Measurements from ENCODE around the gene RANBP3.
"Not testable (repeated sequence)": the region's sequence is repeated elsewhere in the genome, so short reads cannot be mapped to it uniquely, and the experiment has no call there.

The RANBP3 gene

GRCh38 chr19:5977785-5978605 lies at the start of gene RANBP3:
RANBP3 (minus strand) TSS chr19:5978140; CDS start chr19:5978082, 58 bp downstream.
- in situ Hi-C loops (cut with HindIII; ENCODE audit: low pct_ligation_motif_present, low pct_unique_long_range_greater_than_20kb, low sequenced_read_pairs), result no loop called here
- peak; percentile 98 for DNase-seq

GRCh38 chr19:6026390-6027227 lies 48.7 kb upstream of the RANBP3 start:
- in situ Hi-C loops (cut with HindIII; ENCODE audit: low pct_ligation_motif_present, low pct_unique_long_range_greater_than_20kb, low sequenced_read_pairs), result no loop called here
- no peak for DNase-seq

GRCh38 chr19:6024756-6025155 lies 46.8 kb upstream of the RANBP3 start:
- in situ Hi-C loops (cut with HindIII; ENCODE audit: low pct_ligation_motif_present, low pct_unique_long_range_greater_than_20kb, low sequenced_read_pairs); DNase-seq: not testable (repeated sequence)

GRCh38 chr19:6023936-6024335 lies 46.0 kb upstream of the RANBP3 start:
- DNase-seq, result no peak
- in situ Hi-C loops (cut with HindIII; ENCODE audit: low pct_ligation_motif_present, low pct_unique_long_range_greater_than_20kb, low sequenced_read_pairs), result no loop called here

- in situ Hi-C loops (cut with HindIII; ENCODE audit: low pct_ligation_motif_present, low pct_unique_long_range_greater_than_20kb, low sequenced_read_pairs), result no loop called here
- peak; percentile 16 for DNase-seq
Observed at GRCh38 chr19:6023085-6023682, 45.2 kb upstream of the RANBP3 start.

GRCh38 chr19:6022570-6023064 lies 44.7 kb upstream of the RANBP3 start:
- in situ Hi-C loops (cut with HindIII; ENCODE audit: low pct_ligation_motif_present, low pct_unique_long_range_greater_than_20kb, low sequenced_read_pairs), result no loop called here
- DNase-seq, result no peak

GRCh38 chr19:6021878-6022569 lies 44.1 kb upstream of the RANBP3 start:
- DNase-seq, result peak; percentile 56
- in situ Hi-C loops (cut with HindIII; ENCODE audit: low pct_ligation_motif_present, low pct_unique_long_range_greater_than_20kb, low sequenced_read_pairs), result no loop called here

GRCh38 chr19:6020972-6021805 lies 43.2 kb upstream of the RANBP3 start:
- in situ Hi-C loops (cut with HindIII; ENCODE audit: low pct_ligation_motif_present, low pct_unique_long_range_greater_than_20kb, low sequenced_read_pairs), result no loop called here
- no peak for DNase-seq

GRCh38 chr19:6020166-6020882 lies 42.4 kb upstream of the RANBP3 start:
- no peak for DNase-seq
- in situ Hi-C loops (cut with HindIII; ENCODE audit: low pct_ligation_motif_present, low pct_unique_long_range_greater_than_20kb, low sequenced_read_pairs), result no loop called here

- no peak for DNase-seq
- in situ Hi-C loops (cut with HindIII; ENCODE audit: low pct_ligation_motif_present, low pct_unique_long_range_greater_than_20kb, low sequenced_read_pairs), result no loop called here
Observed at GRCh38 chr19:6018786-6019185, 40.8 kb upstream of the RANBP3 start.

- no peak for DNase-seq
- in situ Hi-C loops (cut with HindIII; ENCODE audit: low pct_ligation_motif_present, low pct_unique_long_range_greater_than_20kb, low sequenced_read_pairs), result no loop called here
Observed at GRCh38 chr19:6017576-6017975, 39.6 kb upstream of the RANBP3 start.

- DNase-seq, result no peak
- in situ Hi-C loops (cut with HindIII; ENCODE audit: low pct_ligation_motif_present, low pct_unique_long_range_greater_than_20kb, low sequenced_read_pairs), result no loop called here
Observed at GRCh38 chr19:6015841-6016545, 38.1 kb upstream of the RANBP3 start.

- in situ Hi-C loops (cut with HindIII; ENCODE audit: low pct_ligation_motif_present, low pct_unique_long_range_greater_than_20kb, low sequenced_read_pairs), result no loop called here
- DNase-seq, result no peak
Observed at GRCh38 chr19:6014551-6015135, 36.7 kb upstream of the RANBP3 start.

GRCh38 chr19:6012426-6013170 lies 34.7 kb upstream of the RANBP3 start:
- no peak for DNase-seq
- in situ Hi-C loops (cut with HindIII; ENCODE audit: low pct_ligation_motif_present, low pct_unique_long_range_greater_than_20kb, low sequenced_read_pairs), result no loop called here

GRCh38 chr19:6011794-6012193 lies 33.9 kb upstream of the RANBP3 start:
- no peak for DNase-seq
- in situ Hi-C loops (cut with HindIII; ENCODE audit: low pct_ligation_motif_present, low pct_unique_long_range_greater_than_20kb, low sequenced_read_pairs), result no loop called here

- in situ Hi-C loops (cut with HindIII; ENCODE audit: low pct_ligation_motif_present, low pct_unique_long_range_greater_than_20kb, low sequenced_read_pairs), result no loop called here
- no peak for DNase-seq
Observed at GRCh38 chr19:6011206-6011605, 33.3 kb upstream of the RANBP3 start.

Measured in ACHN (cell line).